Gastroesophageal sphincter (tissue), 4 donors: Measurements from ENCODE around the gene MRPL46. TPM values are rescaled to one million over a fixed set of nuclear protein-coding genes. Genes with fewer than 3 reads are reported as not detected.

Experiments
- ATAC-seq: fragments of 150-250 bp; one replicate; pipeline ENCODE4 v1.9.1; 2016; ENCODE audit warnings: mild to moderate bottlenecking, moderate library complexity
- H3K27ac ChIP-seq, 4 donors: fragments of 200-600 bp; sonication (generic) in 3 of 4; 1 replicate in 3 of 4; 2 replicates in 1 of 4; pipeline ENCODE4 v1.5.1; 2016 to 2019
- H3K27me3 ChIP-seq: fragments of 200-600 bp; sonication (generic); one replicate; pipeline ENCODE4 v1.5.1; 2019
- H3K36me3 ChIP-seq, 2 donors: fragments of 200-600 bp; sonication (generic); one replicate each; pipeline ENCODE4 v1.5.1; 2019; ENCODE audit warnings: control low read depth in 1 of 2
- H3K4me1 ChIP-seq, 3 donors: fragments of 200-600 bp; sonication (generic); 1 replicate in 2 of 3; 2 replicates in 1 of 3; pipeline ENCODE4 v1.5.1; 2016 to 2019; ENCODE audit warnings: control low read depth in 2 of 3
- H3K4me3 ChIP-seq, 2 donors: fragments of 200-600 bp; sonication (generic); one replicate each; pipeline ENCODE4 v1.5.1; 2019; ENCODE audit warnings: mild to moderate bottlenecking in 1 of 2, moderate library complexity in 1 of 2
- H3K9me3 ChIP-seq, 3 donors: fragments of 200-600 bp; sonication (generic); one replicate each; pipeline ENCODE4 v1.5.1; 2017 to 2019; ENCODE audit warnings: control low read depth in 2 of 3
- CTCF ChIP-seq, 4 experiments: fragments of 200-600 bp in 2 of 4; fragments of 450-650 bp in 2 of 4; sonication (generic) in 1 of 4; IDR thresholded peaks; one replicate each; pipeline ENCODE4 v1.5.1; 2017 to 2019; ENCODE audit warnings: antibody characterized with exemption in 4 of 4, mild to moderate bottlenecking in 2 of 4, moderate library complexity in 2 of 4
- EP300 ChIP-seq: sonication (generic); formaldehyde crosslinking; IDR thresholded peaks from one replicate; pipeline ENCODE4 v1.6.1; 2017; ENCODE audit warnings: antibody characterized with exemption, mild to moderate bottlenecking
- POLR2A ChIP-seq, 2 donors: fragments of 450-650 bp; IDR thresholded peaks; one replicate each; pipeline ENCODE4 v1.6.1; 2017; ENCODE audit warnings: antibody characterized with exemption in 2 of 2, mild to moderate bottlenecking in 2 of 2, moderate library complexity in 1 of 2
- POLR2AphosphoS5 ChIP-seq: sonication (generic); formaldehyde crosslinking; IDR thresholded peaks from one replicate; pipeline ENCODE4 v1.6.1; 2017; ENCODE audit warnings: antibody characterized with exemption
- WGBS, 2 donors: methylation state at CpG; one replicate each; pipeline ENCODE4 v1.1.5; 2018; ENCODE audit warnings: low coverage in 1 of 2; 5-methylcytosine and 5-hydroxymethylcytosine counted together
- total RNA-seq, 4 donors: library from RNA; depleted of rRNA; stranded (reverse); fragments of >200 nt; gene quantifications; one replicate each; pipeline ENCODE4 v1.1.0, GENCODE V29; 2016

Gene MRPL46
- total RNA-seq, 4 donors from 2014 or later: 22.6 to 26.9 (median 22.9) TPM

- no peaks in the 10 kb centered on the region for H3K27me3 ChIP-seq
- ATAC-seq: no peak
- WGBS, 2 donors: 93 to 100% methylated on average over 1 to 2 of the region's 3 CpGs
- TF ChIP-seq POLR2A (IDR thresholded peaks at IDR 0.05) (no peak), EP300 (no peak), POLR2AphosphoS5 (no peak), CTCF (IDR thresholded peaks at IDR 0.05) (no peak)
- no peaks in the 10 kb centered on the region for H3K4me1 ChIP-seq
- peaks cover 0 to 16% of the 10 kb centered on the region in 2 donors for H3K36me3 ChIP-seq
- no peak overlapping the region for H3K4me3 ChIP-seq
- no peaks in the 10 kb centered on the region for H3K9me3 ChIP-seq
- no peak overlapping the region for H3K27ac ChIP-seq
Measured at GRCh38 chr15:88490036-88490435, 22.8 kb upstream of the MRPL46 start.

GRCh38 chr15:88489321-88489720 is 22.1 kb upstream of the MRPL46 start:
- 64% methylated on average over 3 of the region's 4 CpGs; no CpG with 5 or more reads in 1 of the 2 donors for WGBS, 2 donors
- Histone ChIP-seq H3K27ac (no peak overlapping the region), H3K4me3 (no peak overlapping the region), H3K36me3 (peaks cover 0 to 9% of the 10 kb centered on the region in 2 donors), H3K27me3 (no peaks in the 10 kb centered on the region), H3K9me3 (no peaks in the 10 kb centered on the region), H3K4me1 (no peaks in the 10 kb centered on the region)
- no peak for ATAC-seq
- TF ChIP-seq POLR2AphosphoS5 (no peak), POLR2A (IDR thresholded peaks at IDR 0.05) (no peak), CTCF (IDR thresholded peaks at IDR 0.05) (no peak), EP300 (no peak)

GRCh38 chr15:88487796-88488523 is 20.8 kb upstream of the MRPL46 start:
- Histone ChIP-seq H3K4me1 (no peaks in the 10 kb centered on the region), H3K27me3 (no peaks in the 10 kb centered on the region), H3K27ac (no peak overlapping the region), H3K36me3 (no peaks in the 10 kb centered on the region), H3K4me3 (no peak overlapping the region), H3K9me3 (no peaks in the 10 kb centered on the region)
- WGBS, 2 donors: 60% methylated on average over 1 to 5 of the region's 11 CpGs
- no peak for ATAC-seq
- no peak for TF ChIP-seq POLR2AphosphoS5
- TF ChIP-seq POLR2A (IDR thresholded peaks at IDR 0.05): no peak
- no peak for TF ChIP-seq CTCF (IDR thresholded peaks at IDR 0.05)

- WGBS, 2 donors: 71 to 86% methylated on average over 1 to 2 of the region's 2 CpGs
- H3K27me3 ChIP-seq: no peaks in the 10 kb centered on the region
- no peak for ATAC-seq
- no peak overlapping the region for H3K27ac ChIP-seq
- TF ChIP-seq EP300 (no peak), POLR2A (IDR thresholded peaks at IDR 0.05) (no peak), POLR2AphosphoS5 (no peak), CTCF (IDR thresholded peaks at IDR 0.05) (no peak)
- no peaks in the 10 kb centered on the region for H3K36me3 ChIP-seq
- no peaks in the 10 kb centered on the region for H3K9me3 ChIP-seq
- no peak overlapping the region for H3K4me3 ChIP-seq
- no peaks in the 10 kb centered on the region for H3K4me1 ChIP-seq
Measured at GRCh38 chr15:88487178-88487795, 20.1 kb upstream of the MRPL46 start.
